ENCODE results near the gene THSD4. TPM values are rescaled to one million over a fixed set of nuclear protein-coding genes. Genes with fewer than 3 reads are reported as not detected.

The THSD4 gene
- total RNA-seq, 2 experiments from 2014 or later, result not detected

GRCh38 chr15:71565631-71566160 lies 450.4 kb downstream of the THSD4 start:
- CTCF ChIA-PET, result no interaction called here
- H3K4me1 Mint-ChIP-seq, result no peaks in the 10 kb centered on the region
- H3K4me3 Mint-ChIP-seq, result no peak overlapping the region
- H3K27me3 Mint-ChIP-seq, result peaks cover 6% of the 10 kb centered on the region
- ATAC-seq, result no peak
- no peak for DNase-seq
- no peaks in the 10 kb centered on the region for H3K36me3 Mint-ChIP-seq
- H3K9me3 Mint-ChIP-seq (ENCODE audit: low read depth), result no peaks in the 10 kb centered on the region
- H3K27ac Mint-ChIP-seq, result no peak overlapping the region

- H3K27me3 Mint-ChIP-seq, result peaks cover 6% of the 10 kb centered on the region
- H3K9me3 Mint-ChIP-seq (ENCODE audit: low read depth), result no peaks in the 10 kb centered on the region
- H3K4me1 Mint-ChIP-seq, result no peaks in the 10 kb centered on the region
- H3K36me3 Mint-ChIP-seq, result no peaks in the 10 kb centered on the region
- H3K27ac Mint-ChIP-seq, result no peak overlapping the region
- ATAC-seq (no peak), DNase-seq (no peak)
- CTCF ChIA-PET, result no interaction called here
- H3K4me3 Mint-ChIP-seq, result no peak overlapping the region
Observed at GRCh38 chr15:71566226-71566625, 451.0 kb downstream of the THSD4 start.

DNA sequence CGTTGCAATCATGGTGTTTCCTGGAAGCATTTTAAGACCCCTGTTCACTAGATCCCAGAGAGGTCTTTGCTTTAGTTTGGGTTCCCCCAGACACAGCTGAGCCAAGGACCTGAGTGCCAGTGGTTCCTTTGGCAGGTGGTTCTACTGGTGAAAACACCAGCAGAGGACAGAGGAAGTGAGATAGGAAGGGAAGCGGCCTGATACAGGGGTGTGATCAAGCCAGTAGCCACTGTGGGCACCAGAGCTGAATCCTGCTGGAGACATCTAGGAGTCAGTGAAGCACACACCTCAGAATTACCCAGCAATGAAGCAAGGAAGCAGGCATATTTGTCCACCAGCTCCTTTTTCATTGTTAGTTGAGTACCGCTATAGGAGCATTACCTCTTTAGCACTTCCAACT lies 451.9 kb downstream of the THSD4 start:
- H3K4me1 Mint-ChIP-seq, result no peaks in the 10 kb centered on the region
- ATAC-seq (no peak), DNase-seq (no peak)
- H3K27ac Mint-ChIP-seq, result no peak overlapping the region
- H3K27me3 Mint-ChIP-seq, result peaks cover 5% of the 10 kb centered on the region
- no peaks in the 10 kb centered on the region for H3K36me3 Mint-ChIP-seq
- CTCF ChIA-PET, result no interaction called here
- no peaks in the 10 kb centered on the region for H3K9me3 Mint-ChIP-seq (ENCODE audit: low read depth)
- no peak overlapping the region for H3K4me3 Mint-ChIP-seq

DNA sequence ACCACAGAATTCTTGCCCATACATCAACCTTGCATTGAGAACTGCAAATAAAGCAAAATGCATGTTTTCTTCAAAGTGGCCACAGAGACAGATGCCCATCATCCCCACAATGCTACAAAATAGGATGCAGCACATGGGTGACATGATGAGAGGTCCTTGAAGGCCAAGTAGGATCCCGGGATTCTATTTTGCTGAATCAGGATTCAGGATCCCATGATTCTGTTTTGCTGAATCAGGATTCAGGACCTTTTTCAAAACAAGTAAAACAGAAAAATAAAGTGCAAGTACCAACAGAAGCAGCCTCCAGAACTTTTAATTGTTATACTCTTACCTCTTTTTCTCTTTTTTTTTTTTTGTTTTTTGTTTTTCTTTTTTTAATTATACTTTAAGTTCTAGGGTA lies 453.0 kb downstream of the THSD4 start:
- Mint-ChIP-seq H3K36me3 (no peaks in the 10 kb centered on the region), H3K4me3 (no peak overlapping the region), H3K9me3 (ENCODE audit: low read depth) (no peaks in the 10 kb centered on the region), H3K27me3 (peaks cover 11% of the 10 kb centered on the region), H3K4me1 (no peaks in the 10 kb centered on the region), H3K27ac (no peak overlapping the region)
- CTCF ChIA-PET, result no interaction called here
- ATAC-seq (no peak), DNase-seq (no peak)

DNA sequence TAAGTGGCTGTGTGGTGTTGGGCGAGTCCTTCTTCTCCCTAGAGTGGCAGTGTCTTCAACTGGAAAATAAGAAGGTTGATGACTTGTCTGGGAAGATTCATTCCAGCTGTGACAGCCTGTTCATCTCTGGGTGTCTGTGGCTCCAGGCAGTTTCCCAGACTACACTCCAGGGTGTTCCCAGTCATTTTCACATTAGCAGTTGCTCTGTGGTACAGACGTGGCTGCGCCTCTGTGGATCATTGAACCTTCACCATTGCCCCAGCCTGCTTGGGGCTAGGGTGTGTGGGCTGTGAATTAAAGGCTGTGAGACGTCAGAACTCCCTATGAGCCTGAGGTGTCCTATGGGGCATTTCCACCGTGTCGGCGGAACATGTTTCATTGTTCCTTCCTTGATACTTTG lies 455.5 kb downstream of the THSD4 start:
- CTCF ChIA-PET, result no interaction called here
- ATAC-seq (no peak), DNase-seq (no peak)
- H3K4me1 Mint-ChIP-seq, result no peaks in the 10 kb centered on the region
- peaks cover 19% of the 10 kb centered on the region for H3K27me3 Mint-ChIP-seq
- H3K4me3 Mint-ChIP-seq, result no peak overlapping the region
- no peaks in the 10 kb centered on the region for H3K9me3 Mint-ChIP-seq (ENCODE audit: low read depth)
- no peak overlapping the region for H3K27ac Mint-ChIP-seq
- no peaks in the 10 kb centered on the region for H3K36me3 Mint-ChIP-seq

GRCh38 chr15:71571641-71572040 lies 456.4 kb downstream of the THSD4 start:
- Mint-ChIP-seq H3K27ac (no peak overlapping the region), H3K4me3 (no peak overlapping the region), H3K4me1 (no peaks in the 10 kb centered on the region), H3K9me3 (ENCODE audit: low read depth) (no peaks in the 10 kb centered on the region), H3K36me3 (no peaks in the 10 kb centered on the region), H3K27me3 (peaks cover 24% of the 10 kb centered on the region)
- ATAC-seq (no peak), DNase-seq (no peak)
- CTCF ChIA-PET, result no interaction called here

GRCh38 chr15:71572452-71573053 lies 457.3 kb downstream of the THSD4 start:
- H3K9me3 Mint-ChIP-seq (ENCODE audit: low read depth), result no peaks in the 10 kb centered on the region
- H3K4me3 Mint-ChIP-seq, result no peak overlapping the region
- peaks cover 24% of the 10 kb centered on the region for H3K27me3 Mint-ChIP-seq
- H3K27ac Mint-ChIP-seq, result no peak overlapping the region
- CTCF ChIA-PET, result no interaction called here
- H3K36me3 Mint-ChIP-seq, result no peaks in the 10 kb centered on the region
- no peak for DNase-seq
- no peak for ATAC-seq
- no peaks in the 10 kb centered on the region for H3K4me1 Mint-ChIP-seq

- ATAC-seq (no peak), DNase-seq (no peak)
- Mint-ChIP-seq H3K9me3 (ENCODE audit: low read depth) (no peaks in the 10 kb centered on the region), H3K36me3 (no peaks in the 10 kb centered on the region), H3K27ac (no peak overlapping the region), H3K4me3 (no peak overlapping the region), H3K27me3 (peaks cover 23% of the 10 kb centered on the region), H3K4me1 (no peaks in the 10 kb centered on the region)
- CTCF ChIA-PET, result no interaction called here
Observed at GRCh38 chr15:71573599-71573998, 458.3 kb downstream of the THSD4 start.

DNA sequence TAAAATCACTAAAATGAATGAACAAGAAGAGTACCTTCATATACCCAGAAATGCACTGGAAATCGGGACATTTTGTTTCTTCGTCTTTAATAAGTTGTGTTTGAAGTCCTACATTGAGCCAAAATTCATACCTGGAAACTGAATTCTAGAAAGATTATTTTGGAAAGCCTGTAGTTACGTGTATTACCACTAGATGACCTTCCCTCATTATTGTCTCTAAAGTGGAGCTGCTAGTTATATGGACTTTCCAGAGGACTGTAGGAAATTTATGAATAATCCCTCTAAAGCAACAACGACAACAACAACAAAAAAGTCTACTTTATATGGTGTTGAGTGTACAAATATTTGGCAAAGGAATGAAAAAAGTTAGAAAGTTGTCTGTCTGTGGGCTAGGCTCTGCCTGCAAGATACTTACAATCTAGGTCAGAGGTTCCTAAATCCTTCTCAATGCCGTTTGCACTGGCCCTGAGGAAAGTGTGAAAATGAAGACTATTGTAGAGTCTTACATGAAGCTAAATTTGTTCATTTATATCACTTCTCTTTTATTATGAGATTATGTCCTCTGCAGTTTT lies 460.3 kb downstream of the THSD4 start:
- Mint-ChIP-seq H3K4me3 (no peak overlapping the region), H3K36me3 (no peaks in the 10 kb centered on the region), H3K4me1 (no peaks in the 10 kb centered on the region), H3K9me3 (ENCODE audit: low read depth) (no peaks in the 10 kb centered on the region), H3K27me3 (peaks cover 21% of the 10 kb centered on the region), H3K27ac (no peak overlapping the region)
- DNase-seq (no peak), ATAC-seq (no peak)
- CTCF ChIA-PET, result interaction anchor here (1.0 to 2.1 kb wide), 3 partner anchors 9 to 582 kb away, joined by 3 to 5 read pairs (median 3); no protein-coding TSS in a partner anchor

GRCh38 chr15:71577071-71577470 lies 461.8 kb downstream of the THSD4 start:
- no peaks in the 10 kb centered on the region for H3K4me1 Mint-ChIP-seq
- H3K27ac Mint-ChIP-seq, result no peak overlapping the region
- ATAC-seq, result no peak
- DNase-seq, result no peak
- CTCF ChIA-PET, result no interaction called here
- H3K36me3 Mint-ChIP-seq, result no peaks in the 10 kb centered on the region
- H3K9me3 Mint-ChIP-seq (ENCODE audit: low read depth), result no peaks in the 10 kb centered on the region
- no peak overlapping the region for H3K4me3 Mint-ChIP-seq
- peaks cover 25% of the 10 kb centered on the region for H3K27me3 Mint-ChIP-seq

- no peaks in the 10 kb centered on the region for H3K4me1 Mint-ChIP-seq
- H3K4me3 Mint-ChIP-seq, result no peak overlapping the region
- peaks cover 12% of the 10 kb centered on the region for H3K27me3 Mint-ChIP-seq
- DNase-seq (no peak), ATAC-seq (no peak)
- CTCF ChIA-PET, result no interaction called here
- no peaks in the 10 kb centered on the region for H3K36me3 Mint-ChIP-seq
- no peak overlapping the region for H3K27ac Mint-ChIP-seq
- peaks cover 6% of the 10 kb centered on the region for H3K9me3 Mint-ChIP-seq (ENCODE audit: low read depth)
Observed at GRCh38 chr15:71581398-71581930, 466.2 kb downstream of the THSD4 start.

DNA sequence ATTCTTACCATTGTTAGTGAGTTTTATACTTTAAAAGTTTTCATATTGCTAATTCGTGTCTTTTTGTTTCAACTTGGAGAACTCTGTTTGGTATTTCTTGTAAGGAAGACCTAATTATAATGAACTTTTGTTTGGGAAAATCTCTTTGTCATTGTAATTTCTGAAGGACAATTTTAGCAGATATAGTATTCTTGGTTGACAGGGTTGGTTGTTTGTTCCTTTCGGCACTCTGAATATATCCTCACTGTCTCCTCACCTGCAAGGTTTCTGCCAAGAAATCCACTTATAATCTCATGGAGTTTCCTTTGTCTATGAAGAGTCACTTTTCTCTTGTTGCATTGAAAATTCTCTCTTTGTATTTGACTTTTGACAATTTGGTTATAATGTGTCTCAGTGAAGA lies 469.9 kb downstream of the THSD4 start:
- no peak for DNase-seq
- Mint-ChIP-seq H3K27ac (no peak overlapping the region), H3K27me3 (peaks cover 12% of the 10 kb centered on the region), H3K4me3 (no peak overlapping the region), H3K9me3 (ENCODE audit: low read depth) (peaks cover 6% of the 10 kb centered on the region), H3K4me1 (no peaks in the 10 kb centered on the region), H3K36me3 (no peaks in the 10 kb centered on the region)
- CTCF ChIA-PET, result interaction anchor here (0.9 kb wide), 1 partner anchor 9 kb away, joined by 3 read pairs; no protein-coding TSS in a partner anchor
- ATAC-seq, result no peak

DNA sequence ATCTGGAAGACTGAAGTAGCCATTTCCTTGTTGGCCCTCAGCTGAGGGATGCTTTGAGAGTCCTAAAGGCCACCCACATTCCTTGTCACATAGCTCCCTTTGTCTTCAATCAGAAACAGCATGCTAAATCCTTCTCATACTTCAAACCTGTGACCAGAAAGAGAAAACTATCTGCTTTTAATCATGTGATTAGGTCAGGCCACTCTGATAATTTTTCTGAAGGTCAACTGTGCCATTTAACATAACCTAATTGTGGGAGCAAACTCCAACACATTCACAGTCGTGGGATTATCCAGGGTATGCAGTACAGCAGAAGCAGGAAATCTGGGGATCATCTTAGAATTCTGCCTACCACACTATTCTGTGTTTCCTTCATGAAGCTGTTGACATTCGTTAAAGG lies 471.2 kb downstream of the THSD4 start:
- H3K4me1 Mint-ChIP-seq, result no peaks in the 10 kb centered on the region
- H3K27me3 Mint-ChIP-seq, result peaks cover 12% of the 10 kb centered on the region
- no peak overlapping the region for H3K4me3 Mint-ChIP-seq
- H3K27ac Mint-ChIP-seq, result no peak overlapping the region
- no peaks in the 10 kb centered on the region for H3K36me3 Mint-ChIP-seq
- no peak for DNase-seq
- no peak for ATAC-seq
- CTCF ChIA-PET, result interaction anchor here (1.1 kb wide), 1 partner anchor 11 kb away, joined by 3 read pairs; no protein-coding TSS in a partner anchor
- H3K9me3 Mint-ChIP-seq (ENCODE audit: low read depth), result peaks cover 6% of the 10 kb centered on the region

GRCh38 chr15:71588746-71589145 lies 473.5 kb downstream of the THSD4 start:
- no peak overlapping the region for H3K27ac Mint-ChIP-seq
- no peaks in the 10 kb centered on the region for H3K4me1 Mint-ChIP-seq
- CTCF ChIA-PET, result no interaction called here
- ATAC-seq (no peak), DNase-seq (no peak)
- no peak overlapping the region for H3K4me3 Mint-ChIP-seq
- no peaks in the 10 kb centered on the region for H3K36me3 Mint-ChIP-seq
- peaks cover 6% of the 10 kb centered on the region for H3K9me3 Mint-ChIP-seq (ENCODE audit: low read depth)
- H3K27me3 Mint-ChIP-seq, result peaks cover under 1% of the 10 kb centered on the region

All from activated CD8-positive, alpha-beta memory T cell treated with anti-CD3 and anti-CD28 coated beads, Interleukin-2, amount 10 ng/mL, durations not matched to agents 7 days and 5 days (primary cell).